ENCODE results near the gene TMEM167A. TPM values are rescaled to one million over a fixed set of nuclear protein-coding genes. Genes with fewer than 3 reads are reported as not detected.
"Not testable (repeated sequence)": the region's sequence is repeated elsewhere in the genome, so short reads cannot be mapped to it uniquely, and the experiment has no call there.

The TMEM167A gene
- polyA plus RNA-seq, 4 donors: 35.9 to 65.8 (median 44.2) TPM

DNA sequence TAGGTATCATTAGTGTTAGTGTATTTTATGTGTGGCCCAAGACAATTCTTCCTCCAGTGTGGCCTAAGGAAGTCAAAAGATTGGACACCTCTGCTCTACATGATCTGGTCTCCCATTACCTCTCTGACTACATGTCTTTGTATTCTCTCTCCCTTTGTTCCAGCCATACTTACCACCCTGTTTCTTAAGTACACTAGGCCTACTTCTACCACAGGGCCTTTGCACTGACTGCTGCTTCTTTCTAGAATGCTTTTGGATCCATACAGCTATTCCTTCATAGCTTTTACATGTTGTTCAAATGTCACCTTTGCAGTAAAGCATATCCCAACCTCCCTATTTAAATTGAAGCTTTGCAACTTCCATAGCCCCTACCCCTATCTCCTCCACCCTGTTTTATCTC is 5.6 kb upstream of the TMEM167A start:
- Histone ChIP-seq H3K27me3 (ENCODE audit: control insufficient read depth in 3 of 3, insufficient read depth in 3 of 3, low read length in 3 of 3) (no peaks in the 10 kb centered on the region), H3K27ac (ENCODE audit: low read depth in 1 of 3, low read length in 2 of 3) (no peak overlapping the region), H3K9me3 (ENCODE audit: control insufficient read depth in 2 of 2, insufficient read depth in 1 of 2, low read depth in 1 of 2, low read length in 1 of 2) (no peaks in the 10 kb centered on the region), H3K4me1 (ENCODE audit: control insufficient read depth in 3 of 3, insufficient read depth in 2 of 3, low read depth in 1 of 3, low read length in 2 of 3) (peaks cover 0 to 7% (median 0%) of the 10 kb centered on the region in 3 donors), H3K4me3 (ENCODE audit: low read depth in 1 of 3, low read length in 3 of 3) (no peak overlapping the region), H3K36me3 (ENCODE audit: control insufficient read depth in 3 of 3, insufficient read depth in 2 of 3, low read depth in 1 of 3, low read length in 3 of 3) (no peaks in the 10 kb centered on the region)
- no peak for DNase-seq
- FAIRE-seq: no peak

DNA sequence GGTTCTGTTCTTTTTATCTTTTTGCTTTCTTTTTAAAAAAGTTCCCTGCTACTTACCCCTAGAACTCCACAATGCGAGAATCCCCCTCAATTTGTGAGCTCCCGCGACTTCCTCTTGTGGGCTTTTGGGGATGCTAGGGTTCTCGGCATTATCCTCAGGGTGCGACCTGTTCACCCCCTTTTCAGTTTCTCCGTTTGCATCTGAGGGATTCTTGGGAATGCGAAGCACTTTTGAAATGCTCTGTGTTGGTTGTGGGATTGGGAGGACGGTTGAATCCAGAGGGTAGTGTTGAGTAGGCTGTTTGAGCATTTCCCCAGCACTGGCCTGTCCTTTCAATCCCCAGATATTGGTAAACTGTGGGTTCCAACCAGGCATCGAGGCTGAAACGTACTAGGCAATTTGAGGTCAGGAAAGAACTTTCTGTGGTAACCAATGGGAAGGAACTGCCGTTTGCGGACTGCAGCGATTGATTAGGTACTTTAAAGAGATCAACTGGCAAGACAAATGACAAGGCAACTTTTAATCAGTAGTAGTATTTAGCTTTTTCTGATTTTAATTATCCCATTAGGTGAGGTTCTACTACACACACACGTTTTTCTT is 568 bp upstream of the TMEM167A start:
- H3K4me1 ChIP-seq (ENCODE audit: control insufficient read depth in 3 of 3, insufficient read depth in 2 of 3, low read depth in 1 of 3, low read length in 2 of 3): peaks cover 0 to 7% (median 4%) of the 10 kb centered on the region in 3 donors
- peaks cover 0 to 2% (median 0%) of the 10 kb centered on the region in 3 donors for H3K36me3 ChIP-seq (ENCODE audit: control insufficient read depth in 3 of 3, insufficient read depth in 2 of 3, low read depth in 1 of 3, low read length in 3 of 3)
- DNase-seq: no peak
- no peak for FAIRE-seq
- 2 to 5% (median 3%) methylated on average over 14 of the region's 14 CpGs for WGBS, 3 donors
- H3K4me3 ChIP-seq (ENCODE audit: low read depth in 1 of 3, low read length in 3 of 3): peak overlapping the region; percentile 47 to 100 (median 99)
- H3K27me3 ChIP-seq (ENCODE audit: control insufficient read depth in 3 of 3, insufficient read depth in 3 of 3, low read length in 3 of 3): no peaks in the 10 kb centered on the region
- H3K27ac ChIP-seq (ENCODE audit: low read depth in 1 of 3, low read length in 2 of 3): peak overlapping the region; percentile 83 to 99 (median 89)
- no peaks in the 10 kb centered on the region for H3K9me3 ChIP-seq (ENCODE audit: control insufficient read depth in 2 of 2, insufficient read depth in 1 of 2, low read depth in 1 of 2, low read length in 1 of 2)

DNA sequence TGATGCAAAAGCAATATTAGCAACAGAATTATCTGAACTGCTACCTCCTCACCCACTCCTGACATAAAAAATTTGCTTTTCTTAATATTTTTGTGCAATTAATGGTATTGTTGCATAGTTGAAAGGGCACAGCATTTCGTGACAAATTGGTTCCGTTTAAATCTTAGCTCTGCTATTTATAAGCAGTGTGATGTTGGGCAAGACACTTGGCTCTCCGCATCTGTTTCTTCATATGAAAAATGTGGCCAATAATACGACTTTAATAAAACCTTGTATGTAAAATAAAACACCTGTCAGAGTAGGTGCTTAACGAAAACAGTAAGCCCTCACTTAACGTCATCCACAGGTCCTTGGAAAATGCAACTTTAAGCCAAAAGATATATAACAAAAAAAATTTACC is 4.2 kb downstream of the TMEM167A start:
- no peaks in the 10 kb centered on the region for H3K27me3 ChIP-seq (ENCODE audit: control insufficient read depth in 3 of 3, insufficient read depth in 3 of 3, low read length in 3 of 3)
- no peaks in the 10 kb centered on the region for H3K9me3 ChIP-seq (ENCODE audit: control insufficient read depth in 2 of 2, insufficient read depth in 1 of 2, low read depth in 1 of 2, low read length in 1 of 2)
- 85 to 94% (median 89%) methylated on average over 6 of the region's 6 CpGs for WGBS, 3 donors
- H3K4me1 ChIP-seq (ENCODE audit: control insufficient read depth in 3 of 3, insufficient read depth in 2 of 3, low read depth in 1 of 3, low read length in 2 of 3): peaks cover under 1 to 6% (median 3%) of the 10 kb centered on the region in 3 donors
- no peak overlapping the region for H3K27ac ChIP-seq (ENCODE audit: low read depth in 1 of 3, low read length in 2 of 3)
- no peak for FAIRE-seq
- DNase-seq: no peak
- no peak overlapping the region for H3K4me3 ChIP-seq (ENCODE audit: low read depth in 1 of 3, low read length in 3 of 3)
- H3K36me3 ChIP-seq (ENCODE audit: control insufficient read depth in 3 of 3, insufficient read depth in 2 of 3, low read depth in 1 of 3, low read length in 3 of 3): peaks cover 0 to 3% (median 2%) of the 10 kb centered on the region in 3 donors

DNA sequence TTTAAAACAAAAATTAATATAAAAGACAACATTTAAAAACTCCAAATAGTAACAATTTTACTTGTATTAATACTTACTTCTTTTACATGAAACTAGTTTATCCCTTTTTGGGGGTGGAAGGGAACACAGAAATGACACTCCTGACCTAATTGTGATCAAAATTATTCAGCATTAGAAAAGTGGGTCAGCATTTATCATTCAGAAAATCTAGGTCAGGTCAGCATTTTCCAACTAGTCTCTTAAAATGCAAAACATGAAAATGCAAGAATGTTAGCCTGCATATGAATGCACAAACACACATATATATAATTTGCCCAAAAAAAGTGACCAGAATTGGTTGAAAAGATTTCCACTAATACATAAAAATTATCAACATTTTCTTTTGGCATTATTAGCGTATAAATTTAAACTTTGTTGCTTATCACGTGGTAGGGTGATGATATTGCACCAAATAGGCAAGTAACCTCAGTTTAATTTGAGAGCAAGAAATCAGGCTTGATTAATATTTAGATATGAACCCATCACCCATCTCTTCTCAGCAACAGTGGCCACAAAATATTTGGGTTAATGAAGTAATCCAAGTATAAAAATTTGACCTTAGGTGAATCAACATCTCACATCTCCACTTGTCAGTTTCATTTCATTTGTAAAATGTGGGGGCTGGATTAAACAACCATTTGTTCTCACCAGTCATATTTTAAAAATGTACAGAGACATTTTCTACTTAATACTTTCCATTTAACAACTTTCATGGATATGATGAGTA is 5.7 kb downstream of the TMEM167A start:
- no peak for FAIRE-seq
- peaks cover 0 to 3% (median 2%) of the 10 kb centered on the region in 3 donors for H3K36me3 ChIP-seq (ENCODE audit: control insufficient read depth in 3 of 3, insufficient read depth in 2 of 3, low read depth in 1 of 3, low read length in 3 of 3)

DNA sequence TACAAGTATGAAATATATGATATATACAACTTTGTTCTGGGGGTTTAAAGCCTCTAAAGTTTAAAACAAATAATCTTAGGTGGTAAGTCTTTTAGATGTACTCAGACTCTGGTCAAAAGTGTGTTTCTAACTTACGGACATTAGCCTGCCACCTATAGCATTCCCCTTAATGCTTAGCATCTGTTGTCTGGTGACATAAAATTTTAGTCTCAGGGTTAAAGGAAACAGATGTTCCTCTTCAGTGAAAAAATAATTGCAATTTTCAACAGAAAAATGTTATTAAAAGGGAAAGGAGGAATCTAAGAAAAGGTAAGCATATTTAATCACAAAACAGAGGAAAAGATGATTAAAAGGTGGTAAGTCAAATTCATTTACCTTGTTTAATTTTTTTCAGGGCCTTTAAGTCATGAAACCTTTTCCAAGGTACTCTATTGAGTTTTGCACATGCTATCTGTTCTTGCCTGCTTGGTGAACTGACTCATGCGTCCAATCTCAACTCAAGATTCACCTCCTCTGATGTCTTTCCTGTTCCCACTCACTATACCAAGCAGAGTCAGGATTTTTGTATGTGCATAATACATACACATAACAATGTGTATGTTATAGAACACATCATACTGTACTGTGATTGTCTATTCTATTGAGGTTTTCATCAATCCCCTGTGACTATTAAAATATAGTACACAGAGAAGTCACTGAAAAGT is 7.9 kb downstream of the TMEM167A start:
- WGBS, 3 donors: 86 to 91% (median 88%) methylated on average over 2 of the region's 2 CpGs
- no peak for DNase-seq
- no peaks in the 10 kb centered on the region for H3K9me3 ChIP-seq (ENCODE audit: control insufficient read depth in 2 of 2, insufficient read depth in 1 of 2, low read depth in 1 of 2, low read length in 1 of 2)
- no peak overlapping the region for H3K27ac ChIP-seq (ENCODE audit: low read depth in 1 of 3, low read length in 2 of 3)
- peaks cover 0 to 6% (median 3%) of the 10 kb centered on the region in 3 donors for H3K4me1 ChIP-seq (ENCODE audit: control insufficient read depth in 3 of 3, insufficient read depth in 2 of 3, low read depth in 1 of 3, low read length in 2 of 3)
- peaks cover 0 to 3% (median 0%) of the 10 kb centered on the region in 3 donors for H3K36me3 ChIP-seq (ENCODE audit: control insufficient read depth in 3 of 3, insufficient read depth in 2 of 3, low read depth in 1 of 3, low read length in 3 of 3)
- H3K27me3 ChIP-seq (ENCODE audit: control insufficient read depth in 3 of 3, insufficient read depth in 3 of 3, low read length in 3 of 3): no peaks in the 10 kb centered on the region
- H3K4me3 ChIP-seq (ENCODE audit: low read depth in 1 of 3, low read length in 3 of 3): no peak overlapping the region
- FAIRE-seq: no peak

More for the DNA sequence above, 5.7 kb downstream of the TMEM167A start:
- H3K4me3 ChIP-seq (ENCODE audit: low read depth in 1 of 3, low read length in 3 of 3): no peak overlapping the region
- H3K27me3 ChIP-seq (ENCODE audit: control insufficient read depth in 3 of 3, insufficient read depth in 3 of 3, low read length in 3 of 3): no peaks in the 10 kb centered on the region
- peaks cover 0 to 6% (median 3%) of the 10 kb centered on the region in 3 donors for H3K4me1 ChIP-seq (ENCODE audit: control insufficient read depth in 3 of 3, insufficient read depth in 2 of 3, low read depth in 1 of 3, low read length in 2 of 3)
- DNase-seq: no peak
- WGBS, 3 donors: 82 to 94% (median 86%) methylated on average over 2 of the region's 2 CpGs
- H3K9me3 ChIP-seq (ENCODE audit: control insufficient read depth in 2 of 2, insufficient read depth in 1 of 2, low read depth in 1 of 2, low read length in 1 of 2): no peaks in the 10 kb centered on the region
- H3K27ac ChIP-seq (ENCODE audit: low read depth in 1 of 3, low read length in 2 of 3): no peak overlapping the region

DNA sequence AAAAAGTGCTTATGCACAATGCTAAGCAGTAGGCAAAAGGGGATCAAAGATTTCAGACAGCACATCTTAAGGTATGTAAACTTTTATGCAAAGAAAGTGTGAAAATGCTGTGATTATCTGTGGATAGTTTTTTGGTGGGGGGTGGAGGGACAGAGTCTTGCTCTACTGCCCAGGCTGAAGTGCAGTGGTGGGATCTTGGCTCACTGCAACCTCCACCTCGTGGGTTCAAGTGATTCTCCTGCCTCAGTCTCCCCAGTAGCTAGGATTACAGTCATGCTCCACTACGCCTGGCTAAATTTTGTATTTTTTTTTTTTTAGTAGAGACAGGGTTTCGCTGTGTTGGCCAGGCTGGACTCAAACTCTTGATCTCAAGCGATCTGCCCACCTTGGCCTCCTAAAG is 9.8 kb downstream of the TMEM167A start:
- not testable (repeated sequence) for H3K36me3 ChIP-seq (ENCODE audit: control insufficient read depth in 3 of 3, insufficient read depth in 2 of 3, low read depth in 1 of 3, low read length in 3 of 3); FAIRE-seq; DNase-seq; H3K9me3 ChIP-seq (ENCODE audit: control insufficient read depth in 2 of 2, insufficient read depth in 1 of 2, low read depth in 1 of 2, low read length in 1 of 2); H3K4me1 ChIP-seq (ENCODE audit: control insufficient read depth in 3 of 3, insufficient read depth in 2 of 3, low read depth in 1 of 3, low read length in 2 of 3); H3K27me3 ChIP-seq (ENCODE audit: control insufficient read depth in 3 of 3, insufficient read depth in 3 of 3, low read length in 3 of 3); H3K27ac ChIP-seq (ENCODE audit: low read depth in 1 of 3, low read length in 2 of 3); H3K4me3 ChIP-seq (ENCODE audit: low read depth in 1 of 3, low read length in 3 of 3)
- WGBS, 3 donors: 96 to 99% (median 97%) methylated on average over 4 of the region's 4 CpGs

DNA sequence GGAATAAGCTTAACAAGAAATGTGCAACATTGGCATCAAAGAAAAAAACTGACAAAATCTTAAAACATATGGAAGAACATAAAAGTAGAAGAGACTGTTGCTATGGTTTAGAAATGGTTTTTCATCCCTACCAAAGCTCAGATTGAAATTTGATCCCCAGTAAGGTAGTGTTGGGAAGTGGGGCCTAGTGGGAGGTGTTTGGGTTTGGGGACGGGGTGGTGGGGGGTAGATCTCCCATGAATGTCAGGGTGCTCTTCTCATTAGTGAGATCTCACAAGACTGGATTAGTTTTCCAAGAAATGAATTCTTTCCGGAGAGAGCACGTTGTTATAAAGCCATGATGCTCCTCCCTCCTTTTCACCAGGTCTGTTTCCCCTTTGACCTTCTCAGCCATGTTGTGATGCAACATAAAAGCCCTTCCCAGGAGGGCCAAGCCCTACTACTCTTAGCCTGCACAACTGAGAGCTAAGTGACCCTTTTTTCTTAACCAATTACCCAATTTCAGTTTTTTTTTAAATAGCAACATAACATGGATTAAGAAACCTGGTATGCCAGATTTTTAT is 10.6 kb downstream of the TMEM167A start:
- no peaks in the 10 kb centered on the region for H3K27me3 ChIP-seq (ENCODE audit: control insufficient read depth in 3 of 3, insufficient read depth in 3 of 3, low read length in 3 of 3)
- H3K36me3 ChIP-seq (ENCODE audit: control insufficient read depth in 3 of 3, insufficient read depth in 2 of 3, low read depth in 1 of 3, low read length in 3 of 3): no peaks in the 10 kb centered on the region
- FAIRE-seq: no peak
- 91 to 95% (median 94%) methylated on average over 3 of the region's 3 CpGs for WGBS, 3 donors
- H3K9me3 ChIP-seq (ENCODE audit: control insufficient read depth in 2 of 2, insufficient read depth in 1 of 2, low read depth in 1 of 2, low read length in 1 of 2): no peaks in the 10 kb centered on the region
- H3K27ac ChIP-seq (ENCODE audit: low read depth in 1 of 3, low read length in 2 of 3): no peak overlapping the region
- DNase-seq: no peak
- no peak overlapping the region for H3K4me3 ChIP-seq (ENCODE audit: low read depth in 1 of 3, low read length in 3 of 3)
- H3K4me1 ChIP-seq (ENCODE audit: control insufficient read depth in 3 of 3, insufficient read depth in 2 of 3, low read depth in 1 of 3, low read length in 2 of 3): peaks cover 0 to 3% (median 0%) of the 10 kb centered on the region in 3 donors

DNA sequence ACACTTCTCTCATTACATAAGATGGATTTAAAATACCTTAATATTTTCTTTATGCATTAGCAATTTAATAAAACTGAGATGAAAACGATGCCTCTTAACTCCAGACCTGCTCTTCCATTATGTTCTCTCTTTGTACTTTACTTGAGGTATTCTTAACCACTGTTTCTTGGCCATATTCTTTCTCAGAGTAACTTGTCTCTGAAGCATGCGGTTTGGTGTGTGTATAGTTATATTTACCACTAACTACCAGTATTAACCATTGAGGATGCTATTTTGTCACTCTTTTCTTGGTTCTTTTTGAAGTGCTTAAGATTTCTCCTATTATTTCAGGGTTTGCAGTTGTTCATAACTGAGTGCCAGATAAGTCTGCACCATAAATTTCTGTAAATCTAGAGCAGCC is 17.9 kb downstream of the TMEM167A start:
- 71 to 85% (median 79%) methylated on average over 2 of the region's 2 CpGs for WGBS, 3 donors
- Histone ChIP-seq H3K27me3 (ENCODE audit: control insufficient read depth in 3 of 3, insufficient read depth in 3 of 3, low read length in 3 of 3) (no peaks in the 10 kb centered on the region), H3K9me3 (ENCODE audit: control insufficient read depth in 2 of 2, insufficient read depth in 1 of 2, low read depth in 1 of 2, low read length in 1 of 2) (no peaks in the 10 kb centered on the region), H3K4me3 (ENCODE audit: low read depth in 1 of 3, low read length in 3 of 3) (no peak overlapping the region), H3K27ac (ENCODE audit: low read depth in 1 of 3, low read length in 2 of 3) (no peak overlapping the region), H3K36me3 (ENCODE audit: control insufficient read depth in 3 of 3, insufficient read depth in 2 of 3, low read depth in 1 of 3, low read length in 3 of 3) (peaks cover 0 to 10% (median 1%) of the 10 kb centered on the region in 3 donors), H3K4me1 (ENCODE audit: control insufficient read depth in 3 of 3, insufficient read depth in 2 of 3, low read depth in 1 of 3, low read length in 2 of 3) (no peaks in the 10 kb centered on the region)
- DNase-seq: peak in 1 of 2 donors; percentile 25
- no peak for FAIRE-seq

All from small intestine (tissue), 7 donors.